ENCODE measurements around the gene ZNF805.
A peak's percentile ranks its signal among the peaks of the same experiment; 100 is the strongest.
"Not testable (repeated sequence)": the region's sequence is repeated elsewhere in the genome, so short reads cannot be mapped to it uniquely, and the experiment has no call there.

Gene ZNF805

GRCh38 chr19:57231686-57232085, 8.7 kb upstream of the ZNF805 start:
- Histone ChIP-seq H3K4me2 (peak overlapping the region; percentile 84), H3K9me3 (peaks cover 5% of the 10 kb centered on the region; the same call in 1 of the 2 replicates), H3K4me1 (peaks cover 38% of the 10 kb centered on the region), H3K27ac (no peak overlapping the region), H3K36me3 (no peaks in the 10 kb centered on the region), H3K9ac (no peak overlapping the region), H4K20me1 (peaks cover 87% of the 10 kb centered on the region), H3K4me3 (no peak overlapping the region), H3K27me3 (peaks cover 43% of the 10 kb centered on the region)
- no peak for TF ChIP-seq Cebpa-rat (IDR thresholded peaks at IDR 0.05)

DNA sequence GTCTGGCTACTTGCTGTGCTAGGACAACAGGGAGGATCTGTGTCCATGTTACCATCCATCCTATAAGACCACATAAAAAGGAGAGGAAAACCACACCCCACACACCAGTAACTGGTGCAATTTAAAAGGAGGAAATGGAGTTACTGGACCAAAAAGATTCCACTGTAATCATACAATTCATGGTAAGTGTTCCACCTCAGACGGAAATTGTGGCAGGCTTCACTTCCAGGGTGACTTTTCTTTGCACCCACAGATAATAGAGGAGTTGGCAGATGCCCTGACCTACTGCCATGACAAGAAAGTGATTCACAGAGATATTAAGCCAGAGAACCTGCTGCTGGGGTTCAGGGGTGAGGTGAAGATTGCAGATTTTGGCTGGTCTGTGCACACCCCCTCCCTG, 7.2 kb upstream of the ZNF805 start:
- Histone ChIP-seq H3K4me1 (peaks cover 38% of the 10 kb centered on the region), H3K9me3 (peaks cover 5% of the 10 kb centered on the region; the same call in 1 of the 2 replicates), H3K36me3 (no peaks in the 10 kb centered on the region), H3K4me3 (0 out of 2 replicates have a peak overlapping the region, but pooled peaks have one; percentile 1), H3K9ac (no peak overlapping the region), H3K4me2 (peak overlapping the region; percentile 84), H3K27ac (no peak overlapping the region), H4K20me1 (peaks cover 72% of the 10 kb centered on the region), H3K27me3 (peaks cover 43% of the 10 kb centered on the region)
- 0 out of 2 replicates have a peak, but pooled peaks have one; percentile 13 for TF ChIP-seq Cebpa-rat (IDR thresholded peaks at IDR 0.05)

DNA sequence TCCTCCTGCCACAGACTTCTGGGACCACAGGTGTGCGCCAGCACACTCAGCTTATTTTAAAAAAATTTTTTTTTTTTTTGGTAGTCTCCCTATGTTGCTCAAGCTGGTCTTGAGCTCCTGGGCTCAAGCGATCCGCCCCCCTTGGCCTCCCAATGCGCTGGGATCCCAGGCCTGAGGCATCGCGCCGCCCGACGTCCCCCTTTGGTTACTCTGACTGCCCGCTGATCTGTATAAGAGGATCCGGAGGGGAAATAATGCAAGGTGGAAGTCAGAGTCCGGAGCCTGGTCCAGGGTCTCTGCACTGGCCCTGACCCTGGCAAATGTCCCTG, 486 bp upstream of the ZNF805 start:
- H3K4me1 ChIP-seq, result peaks cover 24% of the 10 kb centered on the region
- H3K27ac ChIP-seq, result peak overlapping the region; percentile 80
- TF ChIP-seq Cebpa-rat (IDR thresholded peaks at IDR 0.05), result no peak
- peak overlapping the region; percentile 89 for H3K4me3 ChIP-seq
- H3K27me3 ChIP-seq, result peaks cover 13% of the 10 kb centered on the region
- peaks cover 15% of the 10 kb centered on the region for H3K36me3 ChIP-seq
- H3K9me3 ChIP-seq, result no peaks in the 10 kb centered on the region
- H4K20me1 ChIP-seq, result peaks cover 17% of the 10 kb centered on the region
- H3K4me2 ChIP-seq, result peak overlapping the region; percentile 82
- H3K9ac ChIP-seq, result peak overlapping the region; percentile 88; the same call in 1 of the 2 replicates

GRCh38 chr19:57241176-57241575, 744 bp downstream of the ZNF805 start:
- Histone ChIP-seq H4K20me1 (peaks cover 18% of the 10 kb centered on the region), H3K4me3 (peak overlapping the region; percentile 89), H3K9me3 (no peaks in the 10 kb centered on the region), H3K9ac (peak overlapping the region; percentile 88), H3K27me3 (peaks cover under 1% of the 10 kb centered on the region; the same call in 1 of the 2 replicates), H3K4me1 (peaks cover 24% of the 10 kb centered on the region), H3K36me3 (peaks cover 25% of the 10 kb centered on the region), H3K27ac (peak overlapping the region; percentile 80), H3K4me2 (peak overlapping the region; percentile 82)
- TF ChIP-seq Cebpa-rat (IDR thresholded peaks at IDR 0.05), result no peak

GRCh38 chr19:57242821-57243220, 2.4 kb downstream of the ZNF805 start:
- Histone ChIP-seq H3K4me3 (no peak overlapping the region), H3K4me2 (no peak overlapping the region), H3K4me1 (peaks cover 24% of the 10 kb centered on the region), H3K27me3 (no peaks in the 10 kb centered on the region), H3K9me3 (no peaks in the 10 kb centered on the region), H3K27ac (no peak overlapping the region), H3K36me3 (peaks cover 41% of the 10 kb centered on the region), H4K20me1 (peaks cover 32% of the 10 kb centered on the region), H3K9ac (no peak overlapping the region)
- no peak for TF ChIP-seq Cebpa-rat (IDR thresholded peaks at IDR 0.05)

DNA sequence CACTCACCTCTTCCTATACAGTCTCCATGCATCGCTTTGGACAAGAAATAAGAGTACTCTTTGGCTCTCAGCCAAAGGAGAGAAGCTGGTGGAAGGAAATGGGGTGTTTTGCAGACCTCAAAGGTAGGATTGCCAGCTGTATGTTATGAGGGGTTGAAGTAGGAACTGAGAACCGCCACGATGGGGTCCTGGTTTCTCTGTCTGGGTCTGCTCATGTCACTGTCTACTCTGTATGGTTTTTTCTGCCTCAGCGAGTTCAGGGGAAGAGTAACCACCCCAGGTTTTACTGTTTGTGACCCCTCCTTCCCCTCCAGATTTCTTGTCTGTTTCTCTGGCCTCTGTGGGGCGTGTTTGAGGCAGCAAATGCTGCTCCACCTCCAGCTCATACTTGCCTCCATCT, 4.1 kb downstream of the ZNF805 start:
- Histone ChIP-seq H3K36me3 (peaks cover 57% of the 10 kb centered on the region), H3K4me2 (no peak overlapping the region), H4K20me1 (peaks cover 35% of the 10 kb centered on the region), H3K9me3 (no peaks in the 10 kb centered on the region), H3K4me3 (no peak overlapping the region), H3K27ac (no peak overlapping the region), H3K4me1 (peaks cover 24% of the 10 kb centered on the region), H3K27me3 (no peaks in the 10 kb centered on the region), H3K9ac (no peak overlapping the region)
- no peak for TF ChIP-seq Cebpa-rat (IDR thresholded peaks at IDR 0.05)

GRCh38 chr19:57245066-57245465, 4.6 kb downstream of the ZNF805 start:
- Histone ChIP-seq H3K4me3 (no peak overlapping the region), H3K27me3 (no peaks in the 10 kb centered on the region), H3K36me3 (peaks cover 60% of the 10 kb centered on the region), H3K27ac (no peak overlapping the region), H3K4me1 (peaks cover 20% of the 10 kb centered on the region), H3K9ac (no peak overlapping the region), H3K9me3 (no peaks in the 10 kb centered on the region), H3K4me2 (no peak overlapping the region), H4K20me1 (peaks cover 35% of the 10 kb centered on the region)
- no peak for TF ChIP-seq Cebpa-rat (IDR thresholded peaks at IDR 0.05)

GRCh38 chr19:57245959-57246358, 5.5 kb downstream of the ZNF805 start:
- Histone ChIP-seq H3K9me3 (no peaks in the 10 kb centered on the region), H3K4me1 (peaks cover 17% of the 10 kb centered on the region), H3K27ac (no peak overlapping the region), H3K9ac (no peak overlapping the region), H3K27me3 (no peaks in the 10 kb centered on the region), H3K36me3 (peaks cover 69% of the 10 kb centered on the region), H3K4me3 (no peak overlapping the region), H3K4me2 (no peak overlapping the region), H4K20me1 (peaks cover 35% of the 10 kb centered on the region)
- TF ChIP-seq Cebpa-rat (IDR thresholded peaks at IDR 0.05), result no peak

- H3K9me3 ChIP-seq, result no peaks in the 10 kb centered on the region
- no peak overlapping the region for H3K4me3 ChIP-seq
- H4K20me1 ChIP-seq, result peaks cover 35% of the 10 kb centered on the region
- peaks cover 91% of the 10 kb centered on the region for H3K36me3 ChIP-seq
- no peaks in the 10 kb centered on the region for H3K27me3 ChIP-seq
- H3K4me2 ChIP-seq, result no peak overlapping the region
- no peaks in the 10 kb centered on the region for H3K4me1 ChIP-seq
- TF ChIP-seq Cebpa-rat (IDR thresholded peaks at IDR 0.05), result no peak
- H3K27ac ChIP-seq, result no peak overlapping the region
- H3K9ac ChIP-seq, result no peak overlapping the region
Measured at GRCh38 chr19:57248646-57249045, 8.2 kb downstream of the ZNF805 start.

DNA sequence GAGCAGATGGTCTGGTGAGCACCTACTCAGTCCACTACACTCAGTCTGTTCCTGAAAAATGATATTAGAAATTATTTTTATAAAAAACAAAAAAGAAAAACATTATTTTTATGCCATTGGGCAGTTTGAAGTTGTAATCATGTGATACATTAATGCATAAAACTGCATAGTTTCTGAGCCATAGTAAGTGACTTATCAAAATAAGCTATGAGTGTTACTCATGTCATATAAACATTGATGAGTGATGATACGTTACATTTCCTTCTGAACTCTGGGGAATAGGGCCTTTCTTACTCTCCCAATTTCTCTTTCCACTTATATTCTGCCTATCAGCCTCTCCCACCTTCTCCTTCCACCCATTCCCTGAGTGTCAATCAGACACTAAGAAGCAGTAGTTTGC, 8.9 kb downstream of the ZNF805 start:
- Histone ChIP-seq H3K4me2 (no peak overlapping the region), H3K4me3 (no peak overlapping the region), H3K27ac (no peak overlapping the region), H3K9ac (no peak overlapping the region), H3K4me1 (no peaks in the 10 kb centered on the region), H3K9me3 (no peaks in the 10 kb centered on the region), H4K20me1 (peaks cover 32% of the 10 kb centered on the region; the same call in 1 of the 2 replicates), H3K36me3 (peaks cover 92% of the 10 kb centered on the region), H3K27me3 (no peaks in the 10 kb centered on the region)
- no peak for TF ChIP-seq Cebpa-rat (IDR thresholded peaks at IDR 0.05)

DNA sequence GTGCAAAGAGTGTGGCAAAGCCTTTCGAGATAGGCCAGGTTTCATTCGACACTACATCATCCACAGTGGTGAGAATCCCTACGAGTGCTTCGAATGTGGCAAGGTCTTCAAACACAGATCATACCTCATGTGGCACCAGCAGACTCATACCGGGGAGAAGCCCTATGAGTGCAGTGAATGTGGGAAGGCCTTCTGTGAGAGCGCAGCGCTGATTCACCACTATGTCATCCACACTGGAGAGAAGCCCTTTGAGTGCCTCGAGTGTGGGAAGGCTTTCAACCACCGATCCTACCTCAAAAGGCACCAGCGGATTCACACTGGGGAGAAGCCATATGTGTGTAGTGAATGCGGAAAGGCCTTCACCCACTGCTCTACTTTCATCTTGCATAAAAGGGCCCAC, 13.3 kb downstream of the ZNF805 start:
- H3K4me1 ChIP-seq, H3K9ac ChIP-seq, H3K4me2 ChIP-seq, H3K4me3 ChIP-seq, H3K27ac ChIP-seq, H3K27me3 ChIP-seq, H3K9me3 ChIP-seq: not testable (repeated sequence)
- Histone ChIP-seq H3K36me3 (peaks cover 55% of the 10 kb centered on the region), H4K20me1 (peaks cover 23% of the 10 kb centered on the region; the same call in 1 of the 2 replicates)

Measured in BLaER1 (cell line).